Loucy (cell line): ENCODE data around the gene MCF2L.

ENCODE experiments used
- H2AFZ ChIP-seq: fragments of 200-600 bp; sonication (generic); 2 replicates; pipeline ENCODE4 v1.6.0; 2016; ENCODE audit warnings: antibody characterized with exemption, mild to moderate bottlenecking, low read length, moderate library complexity
- H3F3A ChIP-seq: fragments of 200-600 bp; 2 replicates; pipeline ENCODE4 v1.6.0; 2016; ENCODE audit warnings: antibody characterized with exemption, low read depth, mild to moderate bottlenecking
- H3K27me3 ChIP-seq: fragments of 200-600 bp; sonication (generic); 2 replicates; pipeline ENCODE4 v1.6.1; 2014; ENCODE audit warnings: low read length, mild to moderate bottlenecking; ENCODE audit not compliant: insufficient read depth, poor library complexity, severe bottlenecking
- H3K36me3 ChIP-seq: fragments of 200-600 bp; sonication (generic); 2 replicates; pipeline ENCODE4 v1.6.1; 2016; ENCODE audit warnings: low read length; ENCODE audit not compliant: insufficient read depth
- H3K4me1 ChIP-seq: fragments of 200-600 bp; sonication (generic); 2 replicates; pipeline ENCODE4 v1.5.1; 2014; ENCODE audit warnings: low read length, mild to moderate bottlenecking; ENCODE audit not compliant: insufficient read depth, poor library complexity, severe bottlenecking
- H3K4me2 ChIP-seq: fragments of 200-600 bp; sonication (generic); 2 replicates; pipeline ENCODE4 v1.6.0; 2014; ENCODE audit warnings: antibody characterized with exemption, low read length, low read depth, mild to moderate bottlenecking; ENCODE audit not compliant: poor library complexity, severe bottlenecking
- H3K4me3 ChIP-seq: fragments of 200-600 bp; sonication (generic); 2 replicates; pipeline ENCODE4 v1.5.1; 2014; ENCODE audit warnings: low read length, mild to moderate bottlenecking, mixed read lengths; ENCODE audit not compliant: poor library complexity, severe bottlenecking
- H3K79me2 ChIP-seq: fragments of 200-600 bp; sonication (generic); 2 replicates; pipeline ENCODE4 v1.6.1; 2014; ENCODE audit warnings: low read length; ENCODE audit not compliant: insufficient read depth
- H3K9ac ChIP-seq: fragments of 200-600 bp; sonication (generic); 2 replicates; pipeline ENCODE4 v1.6.0; 2014; ENCODE audit warnings: mild to moderate bottlenecking, low read depth, low read length, moderate library complexity; ENCODE audit not compliant: poor library complexity, severe bottlenecking
- H3K9me2 ChIP-seq: fragments of 200-600 bp; sonication (generic); replicated peaks from 2 replicates; pipeline ENCODE4 v1.6.1; 2016; ENCODE audit warnings: low read depth, low read length, mixed read lengths
- H3K9me3 ChIP-seq: fragments of 200-600 bp; sonication (generic); 2 replicates; pipeline ENCODE4 v1.6.1; 2014; ENCODE audit warnings: mild to moderate bottlenecking, antibody characterized with exemption, low read length, low read depth; ENCODE audit not compliant: insufficient read depth
- H4K20me1 ChIP-seq: fragments of 200-600 bp; sonication (generic); 2 replicates; pipeline ENCODE4 v1.6.0; 2014; ENCODE audit warnings: antibody characterized with exemption, low read length, mild to moderate bottlenecking; ENCODE audit not compliant: insufficient read depth, poor library complexity, severe bottlenecking
- EZH2phosphoT487 ChIP-seq: fragments of 200-600 bp; IDR thresholded peaks from 2 replicates; pipeline ENCODE4 v1.6.1; 2018; ENCODE audit warnings: antibody characterized with exemption, mild to moderate bottlenecking, moderate library complexity, borderline replicate concordance
- TF ChIP-seq, protein P1 (sequence below): fragments of 200-600 bp; sonication (generic); conservative IDR thresholded peaks from 2 replicates; pipeline ENCODE4 v1.5.1; 2014; ENCODE audit warnings: mild to moderate bottlenecking, antibody characterized with exemption, low read length

Gene MCF2L

DNA sequence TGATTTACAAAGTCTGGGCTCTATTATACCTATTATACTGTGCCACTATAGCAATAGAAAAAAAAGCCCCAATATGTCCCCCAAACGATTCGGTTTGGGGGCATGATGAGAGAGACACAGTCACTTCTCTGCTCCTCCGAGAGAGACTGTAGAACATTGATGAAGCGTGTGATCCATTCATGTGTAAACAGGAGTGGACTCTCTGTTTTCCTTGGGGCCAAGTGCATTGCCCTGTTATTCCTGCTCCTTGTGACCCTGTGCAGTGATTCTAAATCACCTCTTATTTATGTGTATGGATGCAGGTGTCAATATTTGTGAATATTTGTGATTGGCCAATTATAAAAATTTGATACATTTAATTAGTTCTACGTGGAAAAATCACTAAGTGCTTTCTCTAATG lies 170.6 kb downstream of the MCF2L start:
- Histone ChIP-seq H3F3A (no peaks in the 10 kb centered on the region), H2AFZ (no peak overlapping the region), H3K4me1 (no peaks in the 10 kb centered on the region), H3K36me3 (no peaks in the 10 kb centered on the region), H4K20me1 (no peaks in the 10 kb centered on the region), H3K4me3 (no peak overlapping the region), H3K79me2 (no peaks in the 10 kb centered on the region), H3K4me2 (no peak overlapping the region), H3K9ac (no peak overlapping the region), H3K9me2 (no peaks in the 10 kb centered on the region), H3K27me3 (no peaks in the 10 kb centered on the region), H3K9me3 (no peaks in the 10 kb centered on the region)
- no peak for TF ChIP-seq EZH2phosphoT487
- TF ChIP-seq, protein P1, sequence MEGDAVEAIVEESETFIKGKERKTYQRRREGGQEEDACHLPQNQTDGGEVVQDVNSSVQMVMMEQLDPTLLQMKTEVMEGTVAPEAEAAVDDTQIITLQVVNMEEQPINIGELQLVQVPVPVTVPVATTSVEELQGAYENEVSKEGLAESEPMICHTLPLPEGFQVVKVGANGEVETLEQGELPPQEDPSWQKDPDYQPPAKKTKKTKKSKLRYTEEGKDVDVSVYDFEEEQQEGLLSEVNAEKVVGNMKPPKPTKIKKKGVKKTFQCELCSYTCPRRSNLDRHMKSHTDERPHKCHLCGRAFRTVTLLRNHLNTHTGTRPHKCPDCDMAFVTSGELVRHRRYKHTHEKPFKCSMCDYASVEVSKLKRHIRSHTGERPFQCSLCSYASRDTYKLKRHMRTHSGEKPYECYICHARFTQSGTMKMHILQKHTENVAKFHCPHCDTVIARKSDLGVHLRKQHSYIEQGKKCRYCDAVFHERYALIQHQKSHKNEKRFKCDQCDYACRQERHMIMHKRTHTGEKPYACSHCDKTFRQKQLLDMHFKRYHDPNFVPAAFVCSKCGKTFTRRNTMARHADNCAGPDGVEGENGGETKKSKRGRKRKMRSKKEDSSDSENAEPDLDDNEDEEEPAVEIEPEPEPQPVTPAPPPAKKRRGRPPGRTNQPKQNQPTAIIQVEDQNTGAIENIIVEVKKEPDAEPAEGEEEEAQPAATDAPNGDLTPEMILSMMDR, result no peak

DNA sequence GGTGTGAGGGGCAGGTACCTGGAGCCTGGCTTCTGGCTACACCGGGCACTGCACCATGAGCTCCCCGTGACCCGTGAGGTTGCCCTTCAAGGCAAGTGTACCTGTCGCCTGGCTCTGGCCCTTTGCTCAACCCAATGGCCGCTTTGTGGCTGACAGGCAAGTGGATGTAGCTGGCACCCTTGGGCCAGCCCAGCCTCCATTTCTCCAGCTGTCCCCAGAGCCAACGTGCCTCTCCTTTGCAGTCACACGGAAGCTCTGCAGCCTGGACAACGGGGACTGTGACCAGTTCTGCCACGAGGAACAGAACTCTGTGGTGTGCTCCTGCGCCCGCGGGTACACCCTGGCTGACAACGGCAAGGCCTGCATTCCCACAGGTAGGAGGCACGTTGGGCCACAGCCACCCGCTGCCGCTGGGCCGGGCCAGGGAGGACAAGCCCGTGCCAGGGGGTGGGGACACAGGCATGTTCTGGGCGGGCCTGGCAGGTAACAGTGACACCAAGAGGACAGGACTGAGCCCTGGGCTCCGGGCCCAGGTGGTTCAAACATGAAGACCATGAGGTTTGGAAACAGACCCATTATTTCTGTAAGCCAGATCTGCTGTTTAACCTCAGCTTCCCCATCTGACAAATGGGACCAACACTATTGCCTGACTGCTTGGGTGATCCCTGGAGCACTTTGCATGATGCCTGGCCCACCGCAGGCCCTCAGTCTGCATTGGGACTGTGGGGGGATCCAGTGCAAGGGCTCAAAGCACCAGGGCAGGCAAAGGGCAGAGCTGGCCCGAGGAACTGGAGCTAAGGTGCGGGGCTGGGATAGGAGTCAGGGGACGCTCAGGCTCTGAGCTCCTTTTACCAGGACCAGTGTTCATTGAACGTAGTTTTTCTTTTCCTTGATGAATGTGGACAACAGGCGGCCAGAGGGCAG lies 171.9 kb downstream of the MCF2L start:
- H3K9me2 ChIP-seq, result no peaks in the 10 kb centered on the region
- H3K36me3 ChIP-seq, result no peaks in the 10 kb centered on the region
- no peaks in the 10 kb centered on the region for H3K27me3 ChIP-seq
- no peak for TF ChIP-seq EZH2phosphoT487
- TF ChIP-seq, protein P1, result no peak
- no peak overlapping the region for H2AFZ ChIP-seq
- H3K79me2 ChIP-seq, result no peaks in the 10 kb centered on the region
- H3K9me3 ChIP-seq, result no peaks in the 10 kb centered on the region
- no peaks in the 10 kb centered on the region for H3K4me1 ChIP-seq
- H3F3A ChIP-seq, result no peaks in the 10 kb centered on the region
- no peak overlapping the region for H3K4me3 ChIP-seq
- no peaks in the 10 kb centered on the region for H4K20me1 ChIP-seq
- no peak overlapping the region for H3K4me2 ChIP-seq
- no peak overlapping the region for H3K9ac ChIP-seq

DNA sequence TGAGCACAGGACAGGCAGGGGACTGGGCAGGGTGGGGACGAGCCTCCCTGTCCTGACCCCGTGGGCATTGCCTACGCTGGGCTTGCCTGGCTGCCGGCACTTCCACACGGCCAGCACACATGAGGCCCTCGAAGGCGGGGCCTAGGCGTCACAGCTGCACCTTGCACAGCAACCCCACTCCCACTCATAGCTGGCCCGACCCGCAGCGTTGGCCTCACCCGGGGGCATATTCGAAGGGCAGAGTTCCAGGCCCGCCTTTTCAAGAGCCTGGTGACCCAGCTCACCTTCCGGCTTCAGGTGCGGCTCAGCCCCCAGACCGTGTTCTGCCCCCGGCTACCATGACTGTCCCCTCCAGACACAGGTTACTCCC lies 172.6 kb downstream of the MCF2L start:
- Histone ChIP-seq H3K27me3 (no peaks in the 10 kb centered on the region), H3K9me3 (no peaks in the 10 kb centered on the region), H3K4me2 (no peak overlapping the region)

More for the DNA sequence above, 172.6 kb downstream of the MCF2L start:
- no peaks in the 10 kb centered on the region for H3F3A ChIP-seq
- no peak overlapping the region for H3K4me3 ChIP-seq
- TF ChIP-seq EZH2phosphoT487, result no peak
- TF ChIP-seq, protein P1, result no peak
- no peaks in the 10 kb centered on the region for H4K20me1 ChIP-seq
- H3K79me2 ChIP-seq, result no peaks in the 10 kb centered on the region
- H3K36me3 ChIP-seq, result no peaks in the 10 kb centered on the region
- H3K9me2 ChIP-seq, result no peaks in the 10 kb centered on the region
- no peak overlapping the region for H3K9ac ChIP-seq
- no peak overlapping the region for H2AFZ ChIP-seq
- H3K4me1 ChIP-seq, result no peaks in the 10 kb centered on the region
